K562 (cell line): ENCODE results near the gene SH3BP5. TPM values are rescaled to one million over a fixed set of nuclear protein-coding genes. Genes with fewer than 3 reads are reported as not detected.

ENCODE experiments used
- ARID3A ChIP-seq: IDR thresholded peaks from 2 replicates; pipeline ENCODE4 v1.6.1; 2012; ENCODE audit warnings: low read depth, low read length, improper control_type of control experiment, borderline replicate concordance
- BACH1 ChIP-seq: fragments of 200-800 bp; sonication (Bioruptor generic); IDR thresholded peaks from 2 replicates; pipeline ENCODE4 v1.6.1; 2016; ENCODE audit warnings: missing genetic modification characterization, missing compliant biosample characterization
- GATA2 ChIP-seq: sonication (generic); formaldehyde crosslinking; IDR thresholded peaks from 2 replicates; pipeline ENCODE4 v1.4.0; 2020; ENCODE audit warnings: mild to moderate bottlenecking, missing genetic modification reagents
- GATAD2B ChIP-seq: fragments of 450-650 bp; IDR thresholded peaks from 2 replicates; pipeline ENCODE4 v1.6.1; 2017; ENCODE audit warnings: mild to moderate bottlenecking, borderline replicate concordance
- LEF1 ChIP-seq: fragments of 450-650 bp; IDR thresholded peaks from 2 replicates; pipeline ENCODE4 v1.6.1; 2016; ENCODE audit warnings: mild to moderate bottlenecking
- MTA3 ChIP-seq: fragments of 450-650 bp; formaldehyde crosslinking; IDR thresholded peaks from 2 replicates; pipeline ENCODE4 v1.6.1; 2017; ENCODE audit warnings: mild to moderate bottlenecking, borderline replicate concordance
- PCBP2 ChIP-seq: fragments of 200-400 bp; formaldehyde crosslinking; IDR thresholded peaks from 2 replicates; pipeline ENCODE4 v1.6.1; 2018; ENCODE audit warnings: low read length, low read depth, mild to moderate bottlenecking, moderate library complexity; ENCODE audit not compliant: poor library complexity, severe bottlenecking
- PHF21A ChIP-seq: fragments of 450-650 bp; IDR thresholded peaks from 2 replicates; pipeline ENCODE4 v1.6.1; 2017; ENCODE audit warnings: low read depth, borderline replicate concordance
- PTRF ChIP-seq: fragments of 450-650 bp; IDR thresholded peaks from 2 replicates; pipeline ENCODE4 v1.6.1; 2016; ENCODE audit warnings: mild to moderate bottlenecking, missing genetic modification characterization, missing compliant biosample characterization
- SRSF1 ChIP-seq: fragments of 200-400 bp; formaldehyde crosslinking; IDR thresholded peaks from 2 replicates; pipeline ENCODE4 v1.6.1; 2017; ENCODE audit warnings: mild to moderate bottlenecking, low read depth, low read length, moderate library complexity
- TCF7 ChIP-seq: sonication (generic); IDR thresholded peaks from 2 replicates; pipeline ENCODE4 v1.6.1; 2016; ENCODE audit warnings: antibody characterized with exemption, borderline replicate concordance
- TSHZ1 ChIP-seq: fragments of 250-450 bp; sonication (Bioruptor Pico); IDR thresholded peaks from 2 replicates; pipeline ENCODE4 v1.4.0; 2020; ENCODE audit warnings: mild to moderate bottlenecking, moderate library complexity
- ZBTB17 ChIP-seq: fragments of 450-650 bp; formaldehyde crosslinking; IDR thresholded peaks from 2 replicates; pipeline ENCODE4 v1.4.0; 2020; ENCODE audit warnings: mild to moderate bottlenecking
- ZC3H4 ChIP-seq: sonication (generic); formaldehyde crosslinking; IDR thresholded peaks from 2 replicates; pipeline ENCODE4 v1.9.0; 2021; ENCODE audit warnings: missing genetic modification reagents, borderline replicate concordance
- ZC3H8 ChIP-seq: fragments of 450-650 bp; IDR thresholded peaks from 2 replicates; pipeline ENCODE4 v1.6.1; 2017
- ZEB2 ChIP-seq: fragments of 450-650 bp; IDR thresholded peaks from 2 replicates; pipeline ENCODE4 v1.6.1; 2016
- ZNF384 ChIP-seq: IDR thresholded peaks from 2 replicates; pipeline ENCODE4 v1.6.1; 2012; ENCODE audit warnings: low read depth, low read length, improper control_type of control experiment
- ZNF592 ChIP-seq: fragments of 450-650 bp; IDR thresholded peaks from 2 replicates; pipeline ENCODE4 v1.6.1; 2017; ENCODE audit warnings: antibody characterized with exemption, mild to moderate bottlenecking
- ZNF830 ChIP-seq: fragments of 250-450 bp; sonication (Bioruptor Pico); IDR thresholded peaks from 2 replicates; pipeline ENCODE4 v1.5.0; 2021; ENCODE audit warnings: mild to moderate bottlenecking
- polyA plus RNA-seq, 8 experiments: library from polyadenylated mRNA; depleted of rRNA in 4 of 8; stranded (reverse) in 5 of 8; unstranded in 3 of 8; fragments of >200 nt; fragmentation: Nextera tagmentation in 2 of 8; fragmentation: Illumina TruSeq in 1 of 8; extraction: Ambion mirVana in 2 of 8; extraction: Trizol in 1 of 8; gene quantifications; 2 replicates each; pipeline versions ENCODE4 v1.2.1 to v1.2.3, GENCODE V29; 2011 to 2014; ENCODE audit warnings: inconsistent platforms in 1 of 8, missing spikeins in 1 of 8
- total RNA-seq, 7 experiments: library from RNA; depleted of rRNA in 6 of 7; stranded (reverse); fragments of >200 nt in 6 of 7; fragmentation: Illumina TruSeq in 2 of 7; extraction: Trizol in 2 of 7; gene quantifications; 2 replicates each; pipeline versions ENCODE4 v1.2.1 to v1.2.3, GENCODE V29; 2011 to 2021; ENCODE audit warnings: low replicate concordance in 1 of 7

The SH3BP5 gene
- total and polyA plus RNA-seq, 9 of the 15 experiments (the other 6 are each of a cell fraction or from before 2014, with no cell fraction given), result 2.9 to 29.0 (median 14.9) TPM

GRCh38 chr3:15332405-15333098, at the start of gene SH3BP5 (continued):
- no peak for TF ChIP-seq ZEB2
- TF ChIP-seq TCF7, result 0 out of 2 replicates have a peak, but pooled peaks have one; percentile 34
- TF ChIP-seq ZC3H8, result no peak
- TF ChIP-seq PHF21A, result peak; percentile 27; the same call in 1 of the 2 replicates
- TF ChIP-seq ZBTB17 (CRISPR knock-in tag), result 0 out of 2 replicates have a peak, but pooled peaks have one; percentile 45
- no peak for TF ChIP-seq BACH1 (tag)
- no peak for TF ChIP-seq LEF1
- peak; percentile 92 for TF ChIP-seq GATAD2B
- TF ChIP-seq ARID3A, result no peak
- no peak for TF ChIP-seq PCBP2
- 0 out of 2 replicates have a peak, but pooled peaks have one; percentile 2 for TF ChIP-seq TSHZ1
- TF ChIP-seq MTA3, result peak; percentile 29; the same call in 1 of the 2 replicates
- no peak for TF ChIP-seq ZC3H4 (CRISPR knock-in tag)
- 0 out of 2 replicates have a peak, but pooled peaks have one; percentile 14 for TF ChIP-seq ZNF830 (CRISPR knock-in tag)
- no peak for TF ChIP-seq ZNF384
- TF ChIP-seq PTRF, result no peak; the same call in 1 of the 2 replicates
- no peak for TF ChIP-seq SRSF1
- TF ChIP-seq GATA2 (CRISPR knock-in tag), result no peak
- TF ChIP-seq ZNF592, result peak; percentile 74
